ENCODE measurements around the gene SALL3.

The SALL3 gene

DNA sequence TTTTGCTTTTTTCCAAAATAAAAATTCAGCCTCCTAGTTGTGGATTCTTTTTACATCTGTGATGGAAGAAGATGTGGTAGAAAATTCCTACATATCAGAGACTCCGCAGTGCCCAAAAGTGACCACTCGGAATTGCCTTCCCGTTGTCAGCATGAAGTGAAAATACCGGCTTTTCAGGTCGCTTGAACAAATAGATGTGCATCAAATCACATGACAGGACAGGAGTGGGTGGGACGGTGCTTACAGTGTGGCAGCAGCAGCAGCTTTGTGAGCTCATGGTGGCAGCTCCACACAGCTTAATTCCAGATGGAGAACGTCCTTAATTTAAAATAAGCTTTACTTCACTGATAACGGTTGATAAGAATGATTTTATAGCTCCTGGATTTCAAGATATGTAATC, 20.3 kb downstream of the SALL3 start:
- TF ChIP-seq CTCF (IDR thresholded peaks at IDR 0.05) = no peak
- H3K27ac ChIP-seq = no peak overlapping the region

- no peak overlapping the region for H3K27ac ChIP-seq
- TF ChIP-seq ZFX (IDR thresholded peaks at IDR 0.05; ENCODE audit: borderline replicate concordance) (no peak), CTCF (IDR thresholded peaks at IDR 0.05) (no peak)
Observed at GRCh38 chr18:79000997-79001396, 21.4 kb downstream of the SALL3 start.

DNA sequence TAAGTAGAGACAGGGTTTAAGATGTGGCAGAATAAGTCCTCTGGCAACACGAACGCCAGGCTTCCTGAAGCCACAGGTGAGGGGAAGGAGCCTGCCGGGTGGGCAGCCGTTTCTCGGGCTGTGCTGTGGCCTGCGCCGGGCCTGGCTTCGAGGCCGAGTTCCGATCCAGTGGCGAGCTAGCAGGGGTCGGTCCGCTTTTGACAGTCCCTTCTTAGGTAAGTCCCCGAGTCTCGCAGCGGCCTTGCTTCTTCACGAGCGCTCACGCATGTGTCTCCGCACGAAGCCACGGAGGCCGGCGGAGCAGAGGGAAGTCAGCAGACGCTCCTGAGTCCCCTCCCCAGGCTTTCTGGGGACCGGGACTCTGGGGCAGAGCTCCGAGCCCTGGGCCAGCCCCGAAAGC, 26.0 kb downstream of the SALL3 start:
- no peak overlapping the region for H3K27ac ChIP-seq
- TF ChIP-seq ZFX (IDR thresholded peaks at IDR 0.05; ENCODE audit: borderline replicate concordance) (no peak), CTCF (IDR thresholded peaks at IDR 0.05) (no peak)

GRCh38 chr18:79006106-79006795, 26.6 kb downstream of the SALL3 start:
- TF ChIP-seq ZFX (IDR thresholded peaks at IDR 0.05; ENCODE audit: borderline replicate concordance) (no peak), CTCF (IDR thresholded peaks at IDR 0.05) (no peak)
- no peak overlapping the region for H3K27ac ChIP-seq

- H3K27ac ChIP-seq = no peak overlapping the region
- TF ChIP-seq CTCF (IDR thresholded peaks at IDR 0.05) = no peak
Observed at GRCh38 chr18:79007440-79007839, 27.8 kb downstream of the SALL3 start.

- TF ChIP-seq CTCF (IDR thresholded peaks at IDR 0.05) (no peak), ZFX (IDR thresholded peaks at IDR 0.05; ENCODE audit: borderline replicate concordance) (no peak)
- H3K27ac ChIP-seq = no peak overlapping the region
Observed at GRCh38 chr18:79008356-79008940, 28.8 kb downstream of the SALL3 start.

GRCh38 chr18:79010802-79011201, 31.2 kb downstream of the SALL3 start:
- TF ChIP-seq CTCF (IDR thresholded peaks at IDR 0.05) (no peak), ZFX (IDR thresholded peaks at IDR 0.05; ENCODE audit: borderline replicate concordance) (no peak)
- no peak overlapping the region for H3K27ac ChIP-seq
